ENCODE measurements around the gene PDLIM4. TPM values are rescaled to one million over a fixed set of nuclear protein-coding genes. Genes with fewer than 3 reads are reported as not detected.

The PDLIM4 gene
- polyA plus RNA-seq, 1 donor (not counting 4 experiments of a cell fraction or from before 2014, with no cell fraction given), result 38.3 TPM

DNA sequence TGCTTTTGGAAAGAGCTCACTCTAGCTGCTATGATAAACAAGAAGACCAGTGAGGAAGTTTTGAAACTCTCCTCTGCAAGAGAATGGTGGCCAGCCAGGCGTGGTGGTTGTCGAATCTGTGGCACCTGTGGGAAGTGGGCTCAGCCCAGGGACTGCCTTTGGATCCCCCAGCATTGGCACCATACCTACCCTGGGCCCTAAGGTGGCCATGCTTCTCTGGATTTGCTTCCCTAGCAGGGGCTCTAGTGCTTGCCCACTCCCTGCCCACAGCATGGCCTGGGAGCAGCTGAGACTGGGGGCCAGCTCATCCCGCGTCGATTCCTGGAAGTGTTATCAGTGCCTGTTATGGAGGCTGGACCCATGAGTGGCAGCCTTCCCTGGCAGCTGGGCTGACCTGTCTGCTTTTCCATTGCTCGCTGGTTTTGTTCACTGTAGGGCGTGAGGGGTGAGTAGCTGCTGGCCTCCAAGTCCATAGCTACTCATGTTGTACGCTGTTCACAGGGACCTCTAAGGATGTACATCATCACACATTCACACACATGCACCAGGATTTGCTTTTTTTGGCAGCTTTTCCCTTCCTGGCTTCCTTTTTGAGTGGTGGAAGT is 39.0 kb downstream of the PDLIM4 start:
- no peak overlapping the region for H2AFZ ChIP-seq (ENCODE audit: control insufficient read depth, low read length)
- dilution Hi-C loops (cut with MboI; ENCODE audit: extremely low pct_ligation_motif_present, low sequenced_read_pairs), result no loop called here
- H3K27me3 ChIP-seq (ENCODE audit: control insufficient read depth, extremely low read depth, insufficient read depth, low read length), result no peaks in the 10 kb centered on the region
- H3K4me2 ChIP-seq (ENCODE audit: control insufficient read depth, extremely low read depth, insufficient read depth, low read depth, low read length), result no peak overlapping the region
- no peak overlapping the region for H3K9ac ChIP-seq (ENCODE audit: control insufficient read depth, extremely low read depth, insufficient read depth, low read length)
- no peak overlapping the region for H3K27ac ChIP-seq (ENCODE audit: control insufficient read depth, insufficient read depth, low read length)
- H3K4me1 ChIP-seq (ENCODE audit: control insufficient read depth, extremely low read depth, insufficient read depth, low read length), result peaks cover 23% of the 10 kb centered on the region
- no peak for FAIRE-seq
- no peak overlapping the region for H3K4me3 ChIP-seq (ENCODE audit: control insufficient read depth in 2 of 3, extremely low read depth in 1 of 3, insufficient read depth in 2 of 3, low read depth in 1 of 3, low read length in 3 of 3)
- no peaks in the 10 kb centered on the region for H3K9me1 ChIP-seq (ENCODE audit: control insufficient read depth, extremely low read depth, insufficient read depth, low read length)
- no peak for TF ChIP-seq EZH2 (IDR thresholded peaks at IDR 0.05; ENCODE audit: low read length)
- TF ChIP-seq, protein P1, sequence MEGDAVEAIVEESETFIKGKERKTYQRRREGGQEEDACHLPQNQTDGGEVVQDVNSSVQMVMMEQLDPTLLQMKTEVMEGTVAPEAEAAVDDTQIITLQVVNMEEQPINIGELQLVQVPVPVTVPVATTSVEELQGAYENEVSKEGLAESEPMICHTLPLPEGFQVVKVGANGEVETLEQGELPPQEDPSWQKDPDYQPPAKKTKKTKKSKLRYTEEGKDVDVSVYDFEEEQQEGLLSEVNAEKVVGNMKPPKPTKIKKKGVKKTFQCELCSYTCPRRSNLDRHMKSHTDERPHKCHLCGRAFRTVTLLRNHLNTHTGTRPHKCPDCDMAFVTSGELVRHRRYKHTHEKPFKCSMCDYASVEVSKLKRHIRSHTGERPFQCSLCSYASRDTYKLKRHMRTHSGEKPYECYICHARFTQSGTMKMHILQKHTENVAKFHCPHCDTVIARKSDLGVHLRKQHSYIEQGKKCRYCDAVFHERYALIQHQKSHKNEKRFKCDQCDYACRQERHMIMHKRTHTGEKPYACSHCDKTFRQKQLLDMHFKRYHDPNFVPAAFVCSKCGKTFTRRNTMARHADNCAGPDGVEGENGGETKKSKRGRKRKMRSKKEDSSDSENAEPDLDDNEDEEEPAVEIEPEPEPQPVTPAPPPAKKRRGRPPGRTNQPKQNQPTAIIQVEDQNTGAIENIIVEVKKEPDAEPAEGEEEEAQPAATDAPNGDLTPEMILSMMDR (optimal IDR thresholded peaks at IDR 0.05 in 1 of 3, IDR thresholded peaks at IDR 0.05 in 1 of 3, conservative IDR thresholded peaks at IDR 0.05 in 1 of 3; ENCODE audit: extremely low read depth in 1 of 3, insufficient read depth in 2 of 3, low read length in 3 of 3), result no peak
- no peaks in the 10 kb centered on the region for H3K36me3 ChIP-seq (ENCODE audit: control insufficient read depth in 2 of 2, extremely low read depth in 1 of 2, insufficient read depth in 2 of 2, low read length in 2 of 2)
- H3K79me2 ChIP-seq (ENCODE audit: control insufficient read depth, insufficient read depth, low read length), result peaks cover 3% of the 10 kb centered on the region
- no peaks in the 10 kb centered on the region for H3K9me3 ChIP-seq (ENCODE audit: control insufficient read depth, low read depth, low read length)
- no peaks in the 10 kb centered on the region for H4K20me1 ChIP-seq (ENCODE audit: control insufficient read depth, extremely low read depth, insufficient read depth, low read length)
- no peak for DNase-seq (ENCODE audit: low read depth, low spot score)

DNA sequence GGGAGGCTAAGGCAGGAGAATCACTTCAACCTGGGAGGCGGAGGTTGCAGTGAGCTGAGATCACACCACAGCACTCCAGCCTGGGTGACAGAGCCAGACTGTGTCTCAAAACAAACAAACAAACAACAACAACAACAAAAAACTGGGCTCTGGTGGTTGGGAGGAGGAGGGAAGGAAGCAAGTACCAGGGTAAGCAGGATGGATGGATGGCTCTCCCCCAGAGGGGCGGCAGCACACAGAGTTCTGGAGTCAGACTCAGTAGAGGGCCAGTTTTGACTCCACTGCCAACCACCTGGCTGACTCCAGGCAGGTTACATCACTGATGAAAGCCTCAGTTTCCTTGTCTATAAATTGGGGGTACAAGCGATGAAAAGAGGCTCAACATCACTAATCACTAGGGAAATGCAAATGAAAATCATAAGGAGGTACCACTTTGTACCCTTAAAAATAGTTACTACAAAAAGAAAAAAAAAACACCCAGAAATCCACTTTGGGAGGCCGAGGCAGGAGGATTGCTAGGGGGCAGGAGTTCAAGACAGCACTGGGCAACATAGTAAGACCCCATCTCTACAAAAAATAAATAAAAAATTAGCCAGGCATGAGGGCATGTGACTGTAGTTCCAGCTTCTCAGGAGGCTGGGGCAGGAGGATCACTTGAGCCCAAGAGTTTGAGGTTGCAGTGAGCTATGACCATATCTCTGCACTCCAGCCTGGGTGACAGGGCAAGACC is 39.9 kb downstream of the PDLIM4 start:
- Histone ChIP-seq H3K4me1 (ENCODE audit: control insufficient read depth, extremely low read depth, insufficient read depth, low read length) (peaks cover 23% of the 10 kb centered on the region), H3K9ac (ENCODE audit: control insufficient read depth, extremely low read depth, insufficient read depth, low read length) (no peak overlapping the region), H3K79me2 (ENCODE audit: control insufficient read depth, insufficient read depth, low read length) (peaks cover 3% of the 10 kb centered on the region), H3K36me3 (ENCODE audit: control insufficient read depth in 2 of 2, extremely low read depth in 1 of 2, insufficient read depth in 2 of 2, low read length in 2 of 2) (no peaks in the 10 kb centered on the region), H3K9me1 (ENCODE audit: control insufficient read depth, extremely low read depth, insufficient read depth, low read length) (no peaks in the 10 kb centered on the region), H3K27ac (ENCODE audit: control insufficient read depth, insufficient read depth, low read length) (no peak overlapping the region), H4K20me1 (ENCODE audit: control insufficient read depth, extremely low read depth, insufficient read depth, low read length) (no peaks in the 10 kb centered on the region), H3K9me3 (ENCODE audit: control insufficient read depth, low read depth, low read length) (no peaks in the 10 kb centered on the region), H2AFZ (ENCODE audit: control insufficient read depth, low read length) (no peak overlapping the region), H3K4me2 (ENCODE audit: control insufficient read depth, extremely low read depth, insufficient read depth, low read depth, low read length) (no peak overlapping the region), H3K4me3 (ENCODE audit: control insufficient read depth in 2 of 3, extremely low read depth in 1 of 3, insufficient read depth in 2 of 3, low read depth in 1 of 3, low read length in 3 of 3) (no peak overlapping the region), H3K27me3 (ENCODE audit: control insufficient read depth, extremely low read depth, insufficient read depth, low read length) (no peaks in the 10 kb centered on the region)
- no peak for TF ChIP-seq EZH2 (IDR thresholded peaks at IDR 0.05; ENCODE audit: low read length)
- TF ChIP-seq, protein P1 (optimal IDR thresholded peaks at IDR 0.05 in 1 of 3, IDR thresholded peaks at IDR 0.05 in 1 of 3, conservative IDR thresholded peaks at IDR 0.05 in 1 of 3; ENCODE audit: extremely low read depth in 1 of 3, insufficient read depth in 2 of 3, low read length in 3 of 3), result no peak
- DNase-seq (ENCODE audit: low read depth, low spot score) (no peak), FAIRE-seq (no peak)
- dilution Hi-C loops (cut with MboI; ENCODE audit: extremely low pct_ligation_motif_present, low sequenced_read_pairs), result no loop called here

All from keratinocyte (primary cell).